DND-41 (cell line): ENCODE data around the gene NYNRIN.

Experiments
- ATAC-seq: fragments of 200-7000 bp; cut with Tn5 transposase; 3 replicates; pipeline ENCODE4 v1.9.1; 2021; ENCODE audit warnings: low read depth; ENCODE audit not compliant: insufficient read depth
- DNase-seq: peaks from one replicate; pipeline ENCODE4 v3.0.0-alpha.2; 2020
- H2AFZ ChIP-seq: 2 replicates; pipeline ENCODE4 v1.6.0; 2012; ENCODE audit warnings: low read depth, low read length
- H3K27ac ChIP-seq: 2 replicates; pipeline ENCODE4 v1.5.1; 2012; ENCODE audit warnings: low read length, inconsistent platforms
- H3K27me3 ChIP-seq: fragments of 200-600 bp; sonication (generic); 2 replicates; pipeline ENCODE4 v1.6.0; 2012; ENCODE audit warnings: low read length, mild to moderate bottlenecking, inconsistent platforms; ENCODE audit not compliant: insufficient read depth, poor library complexity
- H3K36me3 ChIP-seq: 2 replicates; pipeline ENCODE4 v1.5.1; 2012; ENCODE audit warnings: low read length, inconsistent platforms; ENCODE audit not compliant: insufficient read depth
- H3K4me1 ChIP-seq: 2 replicates; pipeline ENCODE4 v1.5.1; 2012; ENCODE audit warnings: mild to moderate bottlenecking, low read length; ENCODE audit not compliant: insufficient read depth
- H3K4me2 ChIP-seq: 2 replicates; pipeline ENCODE4 v1.6.0; 2012; ENCODE audit warnings: mild to moderate bottlenecking, moderate library complexity, low read length, inconsistent platforms; ENCODE audit not compliant: insufficient read depth
- H3K4me3 ChIP-seq, 2 experiments: fragments of 200-600 bp in 1 of 2; shearing (Covaris generic) in 1 of 2; 2 replicates each; pipeline ENCODE4 v1.5.1; 2012 to 2016; ENCODE audit warnings: inconsistent platforms in 2 of 2, low read length in 2 of 2, mild to moderate bottlenecking in 2 of 2, low read depth in 1 of 2, moderate library complexity in 1 of 2
- H3K79me2 ChIP-seq: 2 replicates; pipeline ENCODE4 v1.6.0; 2012; ENCODE audit warnings: low read length, inconsistent platforms; ENCODE audit not compliant: insufficient read depth
- H3K9ac ChIP-seq: 2 replicates; pipeline ENCODE4 v1.6.0; 2012; ENCODE audit warnings: low read depth, mild to moderate bottlenecking, inconsistent platforms, low read length, moderate library complexity
- H3K9me3 ChIP-seq: 2 replicates; pipeline ENCODE4 v1.5.1; 2012; ENCODE audit warnings: low read length, moderate library complexity, mild to moderate bottlenecking, inconsistent platforms; ENCODE audit not compliant: insufficient read depth, severe bottlenecking
- H4K20me1 ChIP-seq: 2 replicates; pipeline ENCODE4 v1.6.0; 2012; ENCODE audit warnings: low read length; ENCODE audit not compliant: insufficient read depth
- CTCF ChIP-seq: IDR thresholded peaks from 2 replicates; pipeline ENCODE4 v1.5.1; 2012; ENCODE audit warnings: borderline replicate concordance, low read length, moderate library complexity, mild to moderate bottlenecking; ENCODE audit not compliant: poor library complexity, severe bottlenecking; ENCODE audit errors: extremely low read depth
- EZH2 ChIP-seq: IDR thresholded peaks from 3 replicates; pipeline ENCODE4 v1.6.1; 2012; ENCODE audit warnings: borderline replicate concordance, low read depth, mild to moderate bottlenecking, moderate library complexity, low read length, inconsistent platforms; ENCODE audit not compliant: severe bottlenecking

NYNRIN gene

GRCh38 chr14:24440606-24441399, 42.0 kb downstream of the NYNRIN start:
- no peak for ATAC-seq
- H3K27me3 ChIP-seq: no peaks in the 10 kb centered on the region
- peaks cover 14% of the 10 kb centered on the region; the same call in 1 of the 2 replicates for H4K20me1 ChIP-seq
- H3K4me1 ChIP-seq: peaks cover 51% of the 10 kb centered on the region
- no peaks in the 10 kb centered on the region for H3K9me3 ChIP-seq
- H3K79me2 ChIP-seq: peaks cover 36% of the 10 kb centered on the region
- no peak overlapping the region for H3K27ac ChIP-seq
- no peak for DNase-seq
- peak overlapping the region; percentile 80 for H3K9ac ChIP-seq
- H3K4me3 ChIP-seq: peak overlapping the region in 1 of 2 experiments; percentile 64; a peak in 2 of 4 replicates
- peak overlapping the region; percentile 94 for H3K4me2 ChIP-seq
- peaks cover 56% of the 10 kb centered on the region for H3K36me3 ChIP-seq
- TF ChIP-seq EZH2: no peak
- no peak for TF ChIP-seq CTCF
- H2AFZ ChIP-seq: no peak overlapping the region

- H3K27me3 ChIP-seq: no peaks in the 10 kb centered on the region
- peak overlapping the region; percentile 80 for H3K9ac ChIP-seq
- no peaks in the 10 kb centered on the region for H3K9me3 ChIP-seq
- H3K36me3 ChIP-seq: peaks cover 49% of the 10 kb centered on the region
- H2AFZ ChIP-seq: no peak overlapping the region
- peaks cover 36% of the 10 kb centered on the region for H3K79me2 ChIP-seq
- ATAC-seq: no peak
- peak overlapping the region; percentile 94 for H3K4me2 ChIP-seq
- H3K27ac ChIP-seq: peak overlapping the region; percentile 89
- TF ChIP-seq CTCF (no peak), EZH2 (no peak)
- peaks cover 44% of the 10 kb centered on the region for H3K4me1 ChIP-seq
- DNase-seq: no peak
- peak overlapping the region; percentile 56 to 64 for H3K4me3 ChIP-seq
- H4K20me1 ChIP-seq: peaks cover 14% of the 10 kb centered on the region; the same call in 1 of the 2 replicates
Observed at GRCh38 chr14:24441485-24441884, 42.7 kb downstream of the NYNRIN start.

- H3K79me2 ChIP-seq: peaks cover 36% of the 10 kb centered on the region
- H3K4me1 ChIP-seq: peaks cover 40% of the 10 kb centered on the region
- H3K27me3 ChIP-seq: no peaks in the 10 kb centered on the region
- TF ChIP-seq CTCF: no peak
- TF ChIP-seq EZH2: no peak
- peaks cover 45% of the 10 kb centered on the region for H3K36me3 ChIP-seq
- no peak for DNase-seq
- peaks cover 14% of the 10 kb centered on the region; the same call in 1 of the 2 replicates for H4K20me1 ChIP-seq
- no peaks in the 10 kb centered on the region for H3K9me3 ChIP-seq
- peak overlapping the region; percentile 56 to 64 for H3K4me3 ChIP-seq
- H3K4me2 ChIP-seq: peak overlapping the region; percentile 94
- peak overlapping the region; percentile 79 for H2AFZ ChIP-seq
- ATAC-seq: no peak
- peak overlapping the region; percentile 80 for H3K9ac ChIP-seq
- peak overlapping the region; percentile 89 for H3K27ac ChIP-seq
Observed at GRCh38 chr14:24441904-24442239, 43.1 kb downstream of the NYNRIN start.
